ENCODE results near the gene INTU.

INTU gene

DNA sequence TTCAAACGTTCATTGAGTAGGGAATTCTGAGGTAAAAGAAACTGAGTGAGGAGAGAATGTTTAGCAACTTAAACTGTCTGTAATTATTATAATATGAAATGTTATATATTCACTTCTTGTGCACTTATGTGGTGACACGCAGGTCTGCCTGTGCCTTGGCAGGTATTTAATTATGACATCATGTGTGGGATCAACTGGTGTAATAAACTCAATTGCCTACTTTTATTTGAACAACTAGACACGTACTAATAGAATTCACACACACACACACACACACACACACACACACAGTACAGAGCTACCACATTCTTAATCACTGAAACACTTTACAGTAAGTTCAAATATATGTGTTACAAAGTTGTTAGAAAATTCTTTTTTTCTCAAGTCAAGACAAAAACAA, 76.7 kb downstream of the INTU start:
- ChIA-PET CTCF (no interaction called here), POLR2A (no interaction called here)
- no peak for DNase-seq (ENCODE audit: extremely low spot score)
- no peak for TF ChIP-seq BHLHE40 (IDR thresholded peaks at IDR 0.05; ENCODE audit: borderline replicate concordance)
- TF ChIP-seq TARDBP (IDR thresholded peaks at IDR 0.05): no peak
- TF ChIP-seq HDGF (IDR thresholded peaks at IDR 0.05; ENCODE audit: borderline replicate concordance): no peak
- no peak for TF ChIP-seq LEF1 (IDR thresholded peaks at IDR 0.05; ENCODE audit: borderline replicate concordance)
- TF ChIP-seq FOXM1 (IDR thresholded peaks at IDR 0.05; ENCODE audit: borderline replicate concordance): no peak
- TF ChIP-seq ELF4 (IDR thresholded peaks at IDR 0.05): no peak
- no peak for TF ChIP-seq ARNT (IDR thresholded peaks at IDR 0.05)
- TF ChIP-seq, protein P1, sequence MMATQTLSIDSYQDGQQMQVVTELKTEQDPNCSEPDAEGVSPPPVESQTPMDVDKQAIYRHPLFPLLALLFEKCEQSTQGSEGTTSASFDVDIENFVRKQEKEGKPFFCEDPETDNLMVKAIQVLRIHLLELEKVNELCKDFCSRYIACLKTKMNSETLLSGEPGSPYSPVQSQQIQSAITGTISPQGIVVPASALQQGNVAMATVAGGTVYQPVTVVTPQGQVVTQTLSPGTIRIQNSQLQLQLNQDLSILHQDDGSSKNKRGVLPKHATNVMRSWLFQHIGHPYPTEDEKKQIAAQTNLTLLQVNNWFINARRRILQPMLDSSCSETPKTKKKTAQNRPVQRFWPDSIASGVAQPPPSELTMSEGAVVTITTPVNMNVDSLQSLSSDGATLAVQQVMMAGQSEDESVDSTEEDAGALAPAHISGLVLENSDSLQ (IDR thresholded peaks at IDR 0.05): no peak
- TF ChIP-seq SP1 (IDR thresholded peaks at IDR 0.05): no peak
- no peak for TF ChIP-seq ZNF384 (IDR thresholded peaks at IDR 0.05)
- TF ChIP-seq FOXK2 (IDR thresholded peaks at IDR 0.05): no peak
- no peak for TF ChIP-seq L3MBTL2 (conservative IDR thresholded peaks at IDR 0.05)
- no peak for TF ChIP-seq NFRKB (IDR thresholded peaks at IDR 0.05)

DNA sequence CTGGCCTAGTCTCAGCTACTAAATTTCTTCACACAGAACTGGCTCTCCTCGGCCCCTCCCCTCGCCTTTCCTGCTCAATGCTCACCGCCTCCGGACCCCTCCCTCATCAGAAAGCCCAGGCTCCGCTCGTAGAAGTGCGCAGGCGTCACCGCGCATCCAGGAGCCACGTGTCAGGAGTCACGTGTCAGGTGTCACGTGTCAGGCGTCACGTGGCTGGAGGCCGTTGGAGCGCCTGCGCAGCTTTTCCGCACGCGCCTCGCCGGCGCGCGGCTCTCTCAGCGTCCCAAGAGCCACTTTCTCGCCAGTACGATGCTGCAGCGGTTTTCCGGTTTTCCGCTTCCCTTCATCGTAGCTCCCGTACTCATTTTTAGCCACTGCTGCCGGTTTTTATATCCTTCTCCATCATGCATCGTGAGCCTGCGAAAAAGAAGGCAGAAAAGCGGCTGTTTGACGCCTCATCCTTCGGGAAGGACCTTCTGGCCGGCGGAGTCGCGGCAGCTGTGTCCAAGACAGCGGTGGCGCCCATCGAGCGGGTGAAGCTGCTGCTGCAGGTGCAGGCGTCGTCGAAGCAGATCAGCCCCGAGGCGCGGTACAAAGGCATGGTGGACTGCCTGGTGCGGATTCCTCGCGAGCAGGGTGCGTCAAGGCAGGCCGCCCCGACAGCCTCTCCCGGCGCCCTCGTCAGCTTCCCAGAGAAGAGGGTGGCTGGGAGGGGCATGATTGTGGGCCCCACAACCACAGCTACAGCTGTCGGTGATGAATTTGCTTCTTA, 97.6 kb downstream of the INTU start, which contains the start of gene SLC25A31:
Gene SLC25A31 (plus strand): TSS at position 259 of the 772 bp plus-strand sequence. CDS start 146 bp downstream, at position 405.
- TF ChIP-seq SUZ12 (IDR thresholded peaks at IDR 0.05) (no peak), FOXM1 (IDR thresholded peaks at IDR 0.05; ENCODE audit: borderline replicate concordance) (no peak), TARDBP (IDR thresholded peaks at IDR 0.05) (no peak), CTBP1 (IDR thresholded peaks at IDR 0.05; ENCODE audit: borderline replicate concordance) (no peak), ELF4 (IDR thresholded peaks at IDR 0.05) (no peak), ZNF384 (IDR thresholded peaks at IDR 0.05) (no peak), FOXA1 (IDR thresholded peaks at IDR 0.05) (no peak), LEF1 (IDR thresholded peaks at IDR 0.05; ENCODE audit: borderline replicate concordance) (no peak), SP1 (IDR thresholded peaks at IDR 0.05) (no peak), NFRKB (IDR thresholded peaks at IDR 0.05) (no peak), FOXK2 (IDR thresholded peaks at IDR 0.05) (no peak), BHLHE40 (IDR thresholded peaks at IDR 0.05; ENCODE audit: borderline replicate concordance) (no peak), ARNT (IDR thresholded peaks at IDR 0.05) (no peak), HDGF (IDR thresholded peaks at IDR 0.05; ENCODE audit: borderline replicate concordance) (no peak)
- TF ChIP-seq, protein P1 (IDR thresholded peaks at IDR 0.05): no peak
- DNase-seq (ENCODE audit: extremely low spot score): no peak
- POLR2A ChIA-PET: no interaction called here
- CTCF ChIA-PET: no interaction called here

DNA sequence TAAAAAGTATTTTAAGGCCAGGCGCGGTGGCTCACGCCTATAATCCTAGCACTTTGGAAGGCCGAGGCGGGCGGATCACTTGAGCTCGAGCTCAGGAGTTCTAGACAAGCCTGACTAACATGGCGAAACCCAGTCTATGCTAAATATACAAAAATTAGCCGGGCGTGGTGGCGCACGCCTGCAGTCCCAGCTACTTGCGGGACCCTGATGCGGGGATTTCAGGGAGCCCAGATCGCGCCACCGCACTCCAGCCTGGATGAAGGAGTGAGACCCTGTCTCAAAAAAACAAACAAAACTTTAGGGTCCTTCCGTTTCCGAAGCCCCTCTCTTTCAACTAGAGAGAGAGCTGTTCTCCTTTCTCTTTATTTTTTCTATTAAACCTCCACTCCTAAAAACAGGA, 98.6 kb downstream of the INTU start:
- DNase-seq (ENCODE audit: extremely low spot score): no peak
- ChIA-PET POLR2A (no interaction called here), CTCF (interaction anchor here (2.8 kb wide), 1 partner anchor 127 kb away, joined by 13 read pairs; no protein-coding TSS in a partner anchor)
- TF ChIP-seq L3MBTL2 (conservative IDR thresholded peaks at IDR 0.05) (no peak), CTBP1 (IDR thresholded peaks at IDR 0.05; ENCODE audit: borderline replicate concordance) (no peak), NFRKB (IDR thresholded peaks at IDR 0.05) (no peak), FOXM1 (IDR thresholded peaks at IDR 0.05; ENCODE audit: borderline replicate concordance) (no peak), ELF4 (IDR thresholded peaks at IDR 0.05) (no peak), HDGF (IDR thresholded peaks at IDR 0.05; ENCODE audit: borderline replicate concordance) (no peak), LEF1 (IDR thresholded peaks at IDR 0.05; ENCODE audit: borderline replicate concordance) (no peak), TARDBP (IDR thresholded peaks at IDR 0.05) (no peak), FOXA1 (IDR thresholded peaks at IDR 0.05) (no peak)
- TF ChIP-seq, protein P1 (IDR thresholded peaks at IDR 0.05): no peak

DNA sequence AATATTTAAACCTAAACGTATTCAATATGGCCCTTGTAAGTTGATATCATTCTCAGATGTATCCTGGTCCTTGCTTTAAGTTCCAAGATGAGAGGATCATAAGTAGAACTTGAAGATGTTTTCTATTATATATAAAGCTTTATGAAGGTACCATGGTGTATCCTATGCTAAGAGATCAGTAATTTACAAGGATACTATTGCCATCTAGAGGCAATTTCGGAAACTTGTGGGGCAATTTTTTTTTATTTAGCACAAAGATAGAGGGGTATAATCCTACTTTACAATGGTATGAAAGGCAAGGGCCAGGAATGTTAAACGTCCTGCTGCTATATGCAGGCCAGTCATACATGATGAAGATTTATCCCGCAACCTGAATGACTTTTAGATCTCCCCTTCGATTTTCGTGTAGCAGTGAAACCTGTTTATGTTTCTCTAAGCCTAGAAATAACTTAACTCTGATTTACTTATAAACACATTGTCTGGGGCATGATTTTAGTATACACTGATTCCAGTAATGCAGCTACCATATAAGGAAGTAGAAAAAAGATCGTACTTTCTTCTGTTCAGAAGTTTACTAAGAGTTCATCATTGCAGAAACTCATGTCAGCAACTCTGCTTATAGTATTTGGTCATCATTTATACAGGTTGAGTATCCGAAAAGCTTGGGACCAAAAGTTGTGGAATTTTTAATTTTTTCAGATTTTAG, 100.0 kb downstream of the INTU start:
- TF ChIP-seq FOXM1 (IDR thresholded peaks at IDR 0.05; ENCODE audit: borderline replicate concordance) (no peak), ZNF384 (IDR thresholded peaks at IDR 0.05) (peak; percentile 59; the same call in 1 of the 2 replicates)
- ChIA-PET POLR2A (no interaction called here), CTCF (interaction anchor here (0.5 to 2.8 kb wide), 12 partner anchors 15 to 476 kb away, joined by 3 to 16 read pairs (median 4); no protein-coding TSS in a partner anchor)
- DNase-seq (ENCODE audit: extremely low spot score): peak; percentile 26

DNA sequence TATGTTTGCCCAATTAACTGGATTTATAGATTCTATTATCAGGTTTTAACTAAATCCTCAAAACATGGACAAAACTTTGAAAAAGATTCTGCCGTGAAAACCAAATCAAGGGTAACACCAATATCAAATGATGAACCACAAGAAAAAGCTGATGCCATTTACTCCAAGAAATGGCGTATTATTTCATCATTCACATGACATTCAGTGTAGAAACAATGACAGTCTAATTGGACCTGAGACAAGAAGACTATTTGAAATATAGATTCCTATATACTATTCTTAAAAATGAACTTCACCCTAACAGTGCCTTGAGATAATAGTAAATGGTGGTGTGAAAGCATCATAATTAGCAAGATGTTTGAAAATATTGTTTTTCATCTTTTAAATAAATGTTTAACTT, 102.2 kb downstream of the INTU start:
- no peak for DNase-seq (ENCODE audit: extremely low spot score)
- POLR2A ChIA-PET: interaction anchor here (1.0 kb wide), 1 partner anchor 326 kb away, joined by 3 read pairs; the partner anchor contains the start of gene LARP1B
- CTCF ChIA-PET: no interaction called here
- TF ChIP-seq BHLHE40 (IDR thresholded peaks at IDR 0.05; ENCODE audit: borderline replicate concordance): no peak
- no peak for TF ChIP-seq CTBP1 (IDR thresholded peaks at IDR 0.05; ENCODE audit: borderline replicate concordance)
- TF ChIP-seq ZNF384 (IDR thresholded peaks at IDR 0.05): no peak
- no peak for TF ChIP-seq FOXA1 (IDR thresholded peaks at IDR 0.05)
- TF ChIP-seq, protein P1 (IDR thresholded peaks at IDR 0.05): no peak
- no peak for TF ChIP-seq SP1 (IDR thresholded peaks at IDR 0.05)
- no peak for TF ChIP-seq TARDBP (IDR thresholded peaks at IDR 0.05)
- TF ChIP-seq HDGF (IDR thresholded peaks at IDR 0.05; ENCODE audit: borderline replicate concordance): no peak
- TF ChIP-seq FOXK2 (IDR thresholded peaks at IDR 0.05): no peak
- no peak for TF ChIP-seq NFRKB (IDR thresholded peaks at IDR 0.05)
- no peak for TF ChIP-seq LEF1 (IDR thresholded peaks at IDR 0.05; ENCODE audit: borderline replicate concordance)
- no peak for TF ChIP-seq L3MBTL2 (conservative IDR thresholded peaks at IDR 0.05)
- no peak for TF ChIP-seq FOXM1 (IDR thresholded peaks at IDR 0.05; ENCODE audit: borderline replicate concordance)
- TF ChIP-seq SUZ12 (IDR thresholded peaks at IDR 0.05): no peak
- no peak for TF ChIP-seq ARNT (IDR thresholded peaks at IDR 0.05)
